Measurements from ENCODE around the gene RHBDL2. TPM values are rescaled to one million over a fixed set of nuclear protein-coding genes. Genes with fewer than 3 reads are reported as not detected.
"Not testable (repeated sequence)": the region's sequence is repeated elsewhere in the genome, so short reads cannot be mapped to it uniquely, and the experiment has no call there.

RHBDL2 gene
- polyA plus RNA-seq, 6 donors from 2014 or later = not detected

GRCh38 chr1:38919130-38919529, 22.5 kb downstream of the RHBDL2 start:
- no peak for ATAC-seq (ENCODE audit: low read depth in 2 of 2)
- peaks cover 0 to 4% (median 0%) of the 10 kb centered on the region in 3 donors for H3K27me3 Mint-ChIP-seq

GRCh38 chr1:38918568-38918967, 23.1 kb downstream of the RHBDL2 start:
- Mint-ChIP-seq H3K4me3 (no peak overlapping the region), H3K36me3 (no peaks in the 10 kb centered on the region), H3K27ac (peak overlapping the region in 1 of 6 donors; percentile 40), H3K9me3 (no peaks in the 10 kb centered on the region), H3K27me3 (peaks cover 0 to 4% (median 0%) of the 10 kb centered on the region in 3 donors), H3K4me1 (no peaks in the 10 kb centered on the region)
- no peak for ATAC-seq (ENCODE audit: low read depth in 2 of 2)
- DNase-seq = no peak

More at GRCh38 chr1:38919130-38919529, 22.5 kb downstream of the RHBDL2 start:
- DNase-seq = no peak
- H3K9me3 Mint-ChIP-seq = no peaks in the 10 kb centered on the region
- no peaks in the 10 kb centered on the region for H3K4me1 Mint-ChIP-seq
- no peak overlapping the region for H3K27ac Mint-ChIP-seq
- no peaks in the 10 kb centered on the region for H3K36me3 Mint-ChIP-seq
- H3K4me3 Mint-ChIP-seq = no peak overlapping the region

GRCh38 chr1:38917772-38918171, 23.9 kb downstream of the RHBDL2 start:
- ATAC-seq (ENCODE audit: low read depth in 2 of 2) (no peak), DNase-seq (no peak)
- no peaks in the 10 kb centered on the region for H3K4me1 Mint-ChIP-seq
- no peak overlapping the region for H3K27ac Mint-ChIP-seq
- peaks cover 0 to 4% (median 0%) of the 10 kb centered on the region in 3 donors for H3K27me3 Mint-ChIP-seq
- H3K36me3 Mint-ChIP-seq = no peaks in the 10 kb centered on the region
- no peak overlapping the region for H3K4me3 Mint-ChIP-seq
- no peaks in the 10 kb centered on the region for H3K9me3 Mint-ChIP-seq

GRCh38 chr1:38917337-38917736, 24.3 kb downstream of the RHBDL2 start:
- Mint-ChIP-seq H3K9me3 (no peaks in the 10 kb centered on the region), H3K4me3 (no peak overlapping the region), H3K36me3 (no peaks in the 10 kb centered on the region), H3K4me1 (no peaks in the 10 kb centered on the region), H3K27ac (no peak overlapping the region), H3K27me3 (peaks cover 0 to 4% (median 0%) of the 10 kb centered on the region in 3 donors)
- no peak for DNase-seq
- ATAC-seq (ENCODE audit: low read depth in 2 of 2) = no peak

GRCh38 chr1:38915352-38915948, 26.2 kb downstream of the RHBDL2 start:
- Mint-ChIP-seq H3K4me3 (no peak overlapping the region), H3K27ac (no peak overlapping the region), H3K27me3 (no peaks in the 10 kb centered on the region), H3K36me3 (no peaks in the 10 kb centered on the region), H3K4me1 (no peaks in the 10 kb centered on the region), H3K9me3 (no peaks in the 10 kb centered on the region)
- no peak for ATAC-seq (ENCODE audit: low read depth in 2 of 2)
- no peak for DNase-seq

- DNase-seq; H3K36me3 Mint-ChIP-seq; ATAC-seq (ENCODE audit: low read depth in 2 of 2); H3K27me3 Mint-ChIP-seq; H3K4me1 Mint-ChIP-seq; H3K9me3 Mint-ChIP-seq; H3K4me3 Mint-ChIP-seq; H3K27ac Mint-ChIP-seq: not testable (repeated sequence)
These were observed 26.7 kb downstream of the RHBDL2 start for GRCh38 chr1:38914908-38915307.

- no peak for ATAC-seq (ENCODE audit: low read depth in 2 of 2)
- no peak for DNase-seq
- Mint-ChIP-seq H3K27ac (no peak overlapping the region), H3K36me3 (no peaks in the 10 kb centered on the region), H3K4me1 (no peaks in the 10 kb centered on the region), H3K9me3 (peaks cover 0 to 13% (median 5%) of the 10 kb centered on the region in 7 donors), H3K27me3 (no peaks in the 10 kb centered on the region), H3K4me3 (no peak overlapping the region)
These were observed 32.8 kb downstream of the RHBDL2 start for GRCh38 chr1:38908821-38909220.

- no peak overlapping the region for H3K27ac Mint-ChIP-seq
- H3K4me1 Mint-ChIP-seq = no peaks in the 10 kb centered on the region
- ATAC-seq (ENCODE audit: low read depth in 2 of 2) (no peak), DNase-seq (no peak)
- peaks cover 0 to 17% (median 5%) of the 10 kb centered on the region in 7 donors for H3K9me3 Mint-ChIP-seq
- no peaks in the 10 kb centered on the region for H3K27me3 Mint-ChIP-seq
- H3K36me3 Mint-ChIP-seq = no peaks in the 10 kb centered on the region
- H3K4me3 Mint-ChIP-seq = no peak overlapping the region
These were observed 35.6 kb downstream of the RHBDL2 start for GRCh38 chr1:38905985-38906384.

- no peak overlapping the region for H3K27ac Mint-ChIP-seq
- no peaks in the 10 kb centered on the region for H3K36me3 Mint-ChIP-seq
- no peak for DNase-seq
These were observed 42.1 kb downstream of the RHBDL2 start for GRCh38 chr1:38899560-38899959.

GRCh38 chr1:38898653-38899230, 42.9 kb downstream of the RHBDL2 start:
- H3K36me3 Mint-ChIP-seq = no peaks in the 10 kb centered on the region
- ATAC-seq (ENCODE audit: low read depth in 2 of 2) (no peak), DNase-seq (no peak)
- no peaks in the 10 kb centered on the region for H3K4me1 Mint-ChIP-seq
- H3K27ac Mint-ChIP-seq = peak overlapping the region in 1 of 6 donors; percentile 32
- no peak overlapping the region for H3K4me3 Mint-ChIP-seq
- H3K9me3 Mint-ChIP-seq = peaks cover 0 to 3% (median 0%) of the 10 kb centered on the region in 7 donors
- no peaks in the 10 kb centered on the region for H3K27me3 Mint-ChIP-seq

More at GRCh38 chr1:38899560-38899959, 42.1 kb downstream of the RHBDL2 start:
- Mint-ChIP-seq H3K27me3 (no peaks in the 10 kb centered on the region), H3K4me3 (no peak overlapping the region), H3K4me1 (no peaks in the 10 kb centered on the region), H3K9me3 (peaks cover 0 to 4% (median 0%) of the 10 kb centered on the region in 7 donors)
- ATAC-seq (ENCODE audit: low read depth in 2 of 2) = no peak

- DNase-seq (no peak), ATAC-seq (ENCODE audit: low read depth in 2 of 2) (no peak)
- Mint-ChIP-seq H3K36me3 (no peaks in the 10 kb centered on the region), H3K4me1 (peaks cover 0 to 2% (median 0%) of the 10 kb centered on the region in 3 donors), H3K4me3 (no peak overlapping the region), H3K27me3 (no peaks in the 10 kb centered on the region), H3K9me3 (no peaks in the 10 kb centered on the region), H3K27ac (no peak overlapping the region)
These were observed 45.5 kb downstream of the RHBDL2 start for GRCh38 chr1:38896169-38896568.

GRCh38 chr1:38892976-38893375, 48.7 kb downstream of the RHBDL2 start:
- H3K27ac Mint-ChIP-seq = no peak overlapping the region

GRCh38 chr1:38891753-38892152, 49.9 kb downstream of the RHBDL2 start:
- Mint-ChIP-seq H3K4me1 (peaks cover 0 to 3% (median 2%) of the 10 kb centered on the region in 3 donors), H3K4me3 (no peak overlapping the region), H3K27me3 (no peaks in the 10 kb centered on the region), H3K36me3 (no peaks in the 10 kb centered on the region), H3K27ac (no peak overlapping the region), H3K9me3 (no peaks in the 10 kb centered on the region)
- ATAC-seq (ENCODE audit: low read depth in 2 of 2) (no peak), DNase-seq (no peak)

More at GRCh38 chr1:38892976-38893375, 48.7 kb downstream of the RHBDL2 start:
- ATAC-seq (ENCODE audit: low read depth in 2 of 2) = no peak
- Mint-ChIP-seq H3K4me3 (no peak overlapping the region), H3K27me3 (no peaks in the 10 kb centered on the region), H3K9me3 (no peaks in the 10 kb centered on the region), H3K4me1 (peaks cover 0 to 3% (median 2%) of the 10 kb centered on the region in 3 donors), H3K36me3 (no peaks in the 10 kb centered on the region)
- DNase-seq = no peak

- H3K27ac Mint-ChIP-seq = no peak overlapping the region
- no peaks in the 10 kb centered on the region for H3K9me3 Mint-ChIP-seq
- peaks cover 0 to 6% (median 0%) of the 10 kb centered on the region in 3 donors for H3K27me3 Mint-ChIP-seq
- H3K4me3 Mint-ChIP-seq = no peak overlapping the region
- H3K36me3 Mint-ChIP-seq = no peaks in the 10 kb centered on the region
- DNase-seq (no peak), ATAC-seq (ENCODE audit: low read depth in 2 of 2) (no peak)
- peaks cover 0 to 3% (median 2%) of the 10 kb centered on the region in 3 donors for H3K4me1 Mint-ChIP-seq
These were observed 52.0 kb downstream of the RHBDL2 start for GRCh38 chr1:38889589-38889988.
